Erythroblast (primary cell): ENCODE measurements around the gene SFT2D1.

ENCODE experiments used
- GATA1 ChIP-seq: IDR thresholded peaks from 2 replicates; pipeline ENCODE4 v1.6.1; 2011; ENCODE audit warnings: low read depth, mild to moderate bottlenecking, control low read depth, low read length, moderate library complexity
- POLR2A ChIP-seq: IDR thresholded peaks from 2 replicates; pipeline ENCODE4 v1.6.1; 2011; ENCODE audit warnings: mild to moderate bottlenecking, low read length

- TF ChIP-seq POLR2A, result no peak
- TF ChIP-seq GATA1, result no peak
Measured at GRCh38 chr6:166323395-166323794, 18.9 kb downstream of the SFT2D1 start.
